Thyroid gland (tissue), 4 donors: Measurements from ENCODE around the gene DDX60. TPM values are rescaled to one million over a fixed set of nuclear protein-coding genes. Genes with fewer than 3 reads are reported as not detected.

Experiments used
- DNase-seq, 2 donors: peaks; one replicate each; pipeline ENCODE4 v3.0.0-alpha.2; 2019
- H3K27ac ChIP-seq, 3 donors: fragments of 200-600 bp; sonication (generic); 1 replicate in 2 of 3; 2 replicates in 1 of 3; pipeline ENCODE4 v1.5.1; 2016 to 2019; ENCODE audit warnings: mild to moderate bottlenecking in 1 of 3, moderate library complexity in 1 of 3
- H3K27me3 ChIP-seq: fragments of 200-600 bp; sonication (generic); one replicate; pipeline ENCODE4 v1.5.1; 2019
- H3K36me3 ChIP-seq, 2 donors: fragments of 200-600 bp; sonication (generic); one replicate each; pipeline ENCODE4 v1.5.1; 2016 to 2019
- H3K4me1 ChIP-seq, 2 donors: fragments of 200-600 bp; sonication (generic); one replicate each; pipeline ENCODE4 v1.5.1; 2017 to 2019
- H3K4me3 ChIP-seq, 3 donors: fragments of 200-600 bp; sonication (generic); replicated peaks in 1 of 3; 1 replicate in 2 of 3; 2 replicates in 1 of 3; pipeline ENCODE4 v1.5.1; 2016; ENCODE audit warnings: mild to moderate bottlenecking in 1 of 3
- H3K9me3 ChIP-seq: fragments of 200-600 bp; sonication (generic); one replicate; pipeline ENCODE4 v1.5.1; 2017
- CTCF ChIP-seq, 6 experiments: fragments of 200-600 bp in 3 of 6; fragments of 450-650 bp in 3 of 6; sonication (generic) in 3 of 6; IDR thresholded peaks; one replicate each; pipeline ENCODE4 v1.5.1; 2016 to 2019; ENCODE audit warnings: antibody characterized with exemption in 6 of 6, mild to moderate bottlenecking in 2 of 6, inconsistent platforms in 1 of 6, moderate library complexity in 1 of 6
- POLR2A ChIP-seq, 2 donors: fragments of 450-650 bp; IDR thresholded peaks; one replicate each; pipeline ENCODE4 v1.6.1; 2017; ENCODE audit warnings: antibody characterized with exemption in 2 of 2, mild to moderate bottlenecking in 2 of 2, moderate library complexity in 1 of 2
- WGBS, 2 donors: methylation state at CpG; one replicate each; pipeline ENCODE4 v1.1.5; 2017; 5-methylcytosine and 5-hydroxymethylcytosine counted together
- intact Hi-C: fragments of 100-400 bp; cut with DNase I; formaldehyde crosslinking; loops from one replicate; pipeline ENCODE4 v1.15.1; 2023
- total RNA-seq, 4 donors: library from RNA; depleted of rRNA; stranded (reverse); fragments of >200 nt; gene quantifications; one replicate each; pipeline ENCODE4 v1.2.3, GENCODE V29; 2016

The DDX60 gene
- total RNA-seq, 4 donors from 2014 or later: 11.7 to 27.1 (median 17.0) TPM

GRCh38 chr4:168360271-168360670 lies 41.7 kb upstream of the DDX60 start:
- DNase-seq: no peak
- intact Hi-C loops: no loop called here
- TF ChIP-seq CTCF (IDR thresholded peaks at IDR 0.05): no peak
- TF ChIP-seq POLR2A (IDR thresholded peaks at IDR 0.05): no peak
- Histone ChIP-seq H3K27me3 (no peaks in the 10 kb centered on the region), H3K36me3 (peaks cover 0 to 6% of the 10 kb centered on the region in 2 donors), H3K27ac (no peak overlapping the region), H3K4me1 (no peaks in the 10 kb centered on the region), H3K9me3 (no peaks in the 10 kb centered on the region), H3K4me3 (no peak overlapping the region)
- 88 to 94% methylated on average over 2 of the region's 2 CpGs for WGBS, 2 donors

- Histone ChIP-seq H3K9me3 (no peaks in the 10 kb centered on the region), H3K4me1 (no peaks in the 10 kb centered on the region), H3K4me3 (no peak overlapping the region), H3K27ac (no peak overlapping the region), H3K27me3 (no peaks in the 10 kb centered on the region), H3K36me3 (peaks cover 0 to 6% of the 10 kb centered on the region in 2 donors)
- TF ChIP-seq CTCF (IDR thresholded peaks at IDR 0.05): no peak
- 49 to 51% methylated on average over 2 of the region's 2 CpGs for WGBS, 2 donors
- intact Hi-C loops: no loop called here
- DNase-seq: no peak
Observed at GRCh38 chr4:168357941-168358340, 39.4 kb upstream of the DDX60 start.

GRCh38 chr4:168353746-168354145 lies 35.2 kb upstream of the DDX60 start:
- Histone ChIP-seq H3K4me1 (no peaks in the 10 kb centered on the region), H3K9me3 (no peaks in the 10 kb centered on the region), H3K36me3 (no peaks in the 10 kb centered on the region), H3K27ac (no peak overlapping the region), H3K4me3 (no peak overlapping the region), H3K27me3 (no peaks in the 10 kb centered on the region)
- intact Hi-C loops: no loop called here
- no peak for DNase-seq
- no peak for TF ChIP-seq POLR2A (IDR thresholded peaks at IDR 0.05)
- TF ChIP-seq CTCF (IDR thresholded peaks at IDR 0.05): no peak
- 83 to 92% methylated on average over 1 of the region's 1 CpG for WGBS, 2 donors

- 87 to 88% methylated on average over 3 of the region's 3 CpGs for WGBS, 2 donors
- Histone ChIP-seq H3K4me3 (no peak overlapping the region), H3K9me3 (no peaks in the 10 kb centered on the region), H3K27ac (no peak overlapping the region), H3K36me3 (no peaks in the 10 kb centered on the region), H3K27me3 (no peaks in the 10 kb centered on the region), H3K4me1 (no peaks in the 10 kb centered on the region)
- no peak for DNase-seq
- no peak for TF ChIP-seq POLR2A (IDR thresholded peaks at IDR 0.05)
- no peak for TF ChIP-seq CTCF (IDR thresholded peaks at IDR 0.05)
- intact Hi-C loops: no loop called here
Observed at GRCh38 chr4:168337550-168337940, 19.0 kb upstream of the DDX60 start.

- Histone ChIP-seq H3K27me3 (no peaks in the 10 kb centered on the region), H3K4me3 (no peak overlapping the region), H3K9me3 (no peaks in the 10 kb centered on the region), H3K4me1 (no peaks in the 10 kb centered on the region), H3K36me3 (no peaks in the 10 kb centered on the region), H3K27ac (no peak overlapping the region)
- no peak for DNase-seq
- TF ChIP-seq POLR2A (IDR thresholded peaks at IDR 0.05) (no peak), CTCF (IDR thresholded peaks at IDR 0.05) (no peak)
- 71 to 76% methylated on average over 3 of the region's 3 CpGs for WGBS, 2 donors
- intact Hi-C loops: no loop called here
Observed at GRCh38 chr4:168336837-168337549, 18.4 kb upstream of the DDX60 start.
